HEK293T (cell line): ENCODE data around the gene LIME1.

Source experiments
- CTCF ChIA-PET: fragments of 350-600 bp; formaldehyde crosslinking; extraction: SDS; loops from one replicate; lab custom pipeline; 2021; ENCODE audit warnings: antibody characterized with exemption, inconsistent platforms; lab: Yijun Ruan, JAX
- POLR2A ChIA-PET: fragments of 350-600 bp; formaldehyde crosslinking; extraction: SDS; loops from one replicate; lab custom pipeline; 2020; ENCODE audit warnings: antibody characterized with exemption, inconsistent platforms; lab: Yijun Ruan, JAX
- DNase-seq: peaks from one replicate; pipeline ENCODE4 v3.0.0; 2012; ENCODE audit warnings: mixed read lengths; ENCODE audit errors: extremely low spot score
- ARNT ChIP-seq: fragments of 450-650 bp; IDR thresholded peaks from 2 replicates; pipeline ENCODE4 v1.6.1; 2017; ENCODE audit warnings: mild to moderate bottlenecking
- BHLHE40 ChIP-seq: fragments of 450-650 bp; IDR thresholded peaks from 2 replicates; pipeline ENCODE4 v1.6.1; 2016; ENCODE audit warnings: mild to moderate bottlenecking, moderate library complexity, borderline replicate concordance
- CTBP1 ChIP-seq: fragments of 450-650 bp; IDR thresholded peaks from 2 replicates; pipeline ENCODE4 v1.6.1; 2016; ENCODE audit warnings: borderline replicate concordance
- ELF4 ChIP-seq: fragments of 450-650 bp; IDR thresholded peaks from 2 replicates; pipeline ENCODE4 v1.6.1; 2017; ENCODE audit warnings: antibody characterized with exemption
- FOXA1 ChIP-seq: fragments of 450-650 bp; IDR thresholded peaks from 2 replicates; pipeline ENCODE4 v1.6.1; 2016; ENCODE audit warnings: mild to moderate bottlenecking
- FOXK2 ChIP-seq: fragments of 450-650 bp; IDR thresholded peaks from 2 replicates; pipeline ENCODE4 v1.6.1; 2016; ENCODE audit warnings: mild to moderate bottlenecking
- FOXM1 ChIP-seq: fragments of 450-650 bp; IDR thresholded peaks from 2 replicates; pipeline ENCODE4 v1.6.1; 2017; ENCODE audit warnings: mild to moderate bottlenecking, borderline replicate concordance
- HDGF ChIP-seq: fragments of 450-650 bp; IDR thresholded peaks from 2 replicates; pipeline ENCODE4 v1.6.1; 2017; ENCODE audit warnings: antibody characterized with exemption, borderline replicate concordance
- L3MBTL2 ChIP-seq: fragments of 450-650 bp; conservative IDR thresholded peaks from 2 replicates; pipeline ENCODE4 v1.6.1; 2016; ENCODE audit warnings: mild to moderate bottlenecking
- LEF1 ChIP-seq: fragments of 450-650 bp; IDR thresholded peaks from 2 replicates; pipeline ENCODE4 v1.6.1; 2017; ENCODE audit warnings: mild to moderate bottlenecking, borderline replicate concordance
- NFRKB ChIP-seq: fragments of 450-650 bp; IDR thresholded peaks from 2 replicates; pipeline ENCODE4 v1.6.1; 2016; ENCODE audit warnings: mild to moderate bottlenecking, moderate library complexity
- PKNOX1 ChIP-seq: fragments of 450-650 bp; IDR thresholded peaks from 2 replicates; pipeline ENCODE4 v1.6.1; 2016
- SP1 ChIP-seq: fragments of 450-650 bp; IDR thresholded peaks from 2 replicates; pipeline ENCODE4 v1.6.1; 2017
- SUZ12 ChIP-seq: fragments of 450-650 bp; IDR thresholded peaks from 2 replicates; pipeline ENCODE4 v1.6.1; 2016; ENCODE audit warnings: mild to moderate bottlenecking
- TARDBP ChIP-seq: fragments of 450-650 bp; IDR thresholded peaks from 2 replicates; pipeline ENCODE4 v1.6.1; 2016
- ZNF384 ChIP-seq: fragments of 450-650 bp; IDR thresholded peaks from 2 replicates; pipeline ENCODE4 v1.6.1; 2016

LIME1 gene

DNA sequence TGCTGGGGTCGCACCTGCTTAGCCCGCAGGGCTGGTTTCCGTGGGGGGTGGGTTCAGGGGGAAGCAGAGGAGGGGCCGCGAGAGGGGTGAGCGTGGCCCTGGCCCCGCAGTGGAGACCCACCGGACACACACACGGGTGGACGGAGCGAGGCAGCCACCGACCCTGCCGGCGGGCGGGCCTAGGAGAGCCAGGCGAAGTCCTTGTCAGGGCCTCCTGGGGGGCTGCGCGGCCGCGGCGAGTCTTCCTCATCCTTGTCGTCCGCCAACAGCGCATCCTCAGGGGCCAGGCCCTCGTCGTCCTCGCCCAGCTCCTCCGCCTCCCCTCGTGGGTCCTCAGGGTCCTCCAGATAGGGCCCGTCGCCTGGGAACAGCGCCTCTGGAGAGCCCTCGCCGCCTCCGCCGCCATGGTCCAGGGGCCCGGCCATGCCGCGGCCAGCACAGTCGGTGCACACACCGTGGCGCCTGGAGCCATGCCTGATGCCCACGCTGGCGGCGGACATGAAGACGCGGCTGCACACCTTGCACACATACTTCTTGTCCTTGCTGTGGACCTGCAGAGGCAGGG, 10.4 kb downstream of the LIME1 start:
- CTCF ChIA-PET: no interaction called here
- TF ChIP-seq LEF1 (no peak), FOXM1 (no peak), L3MBTL2 (no peak), ELF4 (no peak), FOXK2 (no peak), TARDBP (no peak), SUZ12 (no peak), HDGF (no peak), ARNT (no peak), NFRKB (no peak), ZNF384 (no peak)
- no peak for DNase-seq
- POLR2A ChIA-PET: no interaction called here

GRCh38 chr20:63747622-63748069, 11.2 kb downstream of the LIME1 start:
- DNase-seq: no peak
- ChIA-PET POLR2A (no interaction called here), CTCF (no interaction called here)
- TF ChIP-seq ZNF384 (no peak), FOXM1 (no peak), NFRKB (no peak), LEF1 (no peak), L3MBTL2 (no peak), FOXA1 (no peak), CTBP1 (no peak), SP1 (no peak), TARDBP (no peak)

DNA sequence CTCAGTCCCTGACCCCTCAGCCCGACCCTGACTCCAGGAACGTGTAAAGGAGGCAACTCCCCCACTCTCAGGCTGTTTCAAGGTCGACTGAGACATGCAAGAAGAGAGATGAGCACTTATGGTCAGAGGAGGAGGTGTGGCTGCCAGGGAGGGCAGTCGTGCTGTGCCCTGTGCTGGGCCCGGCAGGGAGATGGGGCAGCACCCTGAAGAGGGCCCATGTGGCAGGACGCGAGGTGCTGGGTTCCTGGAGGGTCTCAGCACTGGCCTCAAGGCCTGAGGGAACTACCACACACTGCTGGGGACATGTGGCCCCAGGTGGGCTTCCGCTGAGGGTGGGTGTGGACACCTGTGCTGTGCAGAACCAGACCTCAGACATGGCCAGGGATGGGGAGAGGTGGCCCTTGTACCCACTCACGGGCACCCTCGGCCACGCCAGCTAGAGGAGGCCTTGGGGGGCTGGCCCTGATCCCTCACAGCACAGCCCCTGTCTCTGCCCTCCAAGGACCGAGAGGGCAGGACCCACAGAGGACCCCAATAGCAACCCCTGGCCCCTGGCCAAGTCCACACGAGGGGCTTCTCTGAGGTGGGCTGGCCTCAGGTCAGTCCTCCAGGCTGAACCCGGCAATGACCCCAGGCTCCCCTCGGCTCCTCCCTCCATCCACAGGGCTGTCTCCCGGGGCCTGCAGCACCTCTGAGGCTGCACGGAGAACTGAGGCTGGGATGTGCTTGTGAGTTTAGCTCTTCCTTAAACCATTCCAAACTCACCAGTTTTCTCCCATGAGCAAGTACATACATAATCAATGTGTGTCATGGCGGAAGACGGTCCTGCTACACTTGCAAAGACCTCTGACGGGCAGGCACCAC, 11.8 kb downstream of the LIME1 start:
- DNase-seq: no peak
- POLR2A ChIA-PET: no interaction called here
- TF ChIP-seq SP1: no peak
- no peak for TF ChIP-seq HDGF
- no peak for TF ChIP-seq ELF4
- TF ChIP-seq PKNOX1: no peak
- no peak for TF ChIP-seq NFRKB
- no peak for TF ChIP-seq FOXA1
- no peak for TF ChIP-seq LEF1
- TF ChIP-seq CTBP1: no peak
- no peak for TF ChIP-seq FOXM1
- no peak for TF ChIP-seq L3MBTL2
- TF ChIP-seq SUZ12: no peak
- no peak for TF ChIP-seq FOXK2
- no peak for TF ChIP-seq ARNT
- CTCF ChIA-PET: no interaction called here

- ChIA-PET POLR2A (no interaction called here), CTCF (no interaction called here)
- no peak for DNase-seq
- TF ChIP-seq ELF4 (no peak), SP1 (no peak), L3MBTL2 (no peak), BHLHE40 (no peak), TARDBP (no peak), HDGF (no peak), PKNOX1 (no peak), NFRKB (no peak), CTBP1 (no peak), SUZ12 (no peak), FOXM1 (no peak), ZNF384 (no peak), FOXA1 (no peak)
These were observed 12.4 kb downstream of the LIME1 start for GRCh38 chr20:63748934-63749270.

DNA sequence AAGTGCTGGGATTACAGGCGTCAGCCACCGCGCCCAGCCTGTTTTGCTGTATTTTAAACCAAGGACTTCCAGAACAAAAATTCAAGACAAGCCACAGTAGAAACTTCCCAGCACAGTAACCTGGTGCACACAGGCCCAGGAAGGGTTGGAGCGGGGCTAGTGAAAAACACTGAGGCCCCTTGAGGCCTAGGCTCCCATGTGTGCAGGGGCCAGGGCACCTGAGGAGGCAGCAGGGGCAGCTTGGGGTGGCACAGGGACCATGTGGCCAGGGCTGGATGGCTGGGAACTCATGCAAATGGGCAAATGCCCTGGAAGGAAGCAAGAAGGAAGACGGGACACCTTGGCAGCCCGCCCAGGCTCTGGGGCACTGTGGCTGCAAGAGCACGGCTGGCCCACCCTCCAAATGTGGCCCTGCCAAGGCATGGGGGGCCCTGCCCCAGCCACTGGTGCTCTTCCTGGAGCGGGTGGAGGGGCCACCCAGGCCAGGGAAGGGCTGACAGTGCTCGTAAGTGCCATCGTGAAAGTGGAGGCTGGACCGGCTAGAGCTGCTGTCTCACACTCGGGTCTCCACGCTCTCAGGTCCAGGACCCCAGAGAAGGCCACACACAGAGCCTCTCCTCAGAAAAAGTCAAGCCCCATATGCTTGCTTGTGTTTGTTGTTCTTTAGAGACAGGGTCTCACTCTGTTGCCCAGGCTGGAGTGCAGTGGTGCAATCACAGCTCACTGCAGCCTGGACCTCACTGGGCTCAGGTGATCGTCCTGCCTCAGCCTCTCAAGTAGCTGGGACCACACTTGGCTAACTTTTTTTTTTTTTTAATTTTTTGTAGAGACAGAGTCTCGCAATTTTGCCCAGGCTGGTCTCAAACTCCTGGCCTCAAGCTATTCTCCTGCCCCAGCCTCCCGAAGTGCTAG, 13.4 kb downstream of the LIME1 start:
- TF ChIP-seq SUZ12 (no peak), BHLHE40 (no peak), LEF1 (no peak), PKNOX1 (no peak), ELF4 (no peak), CTBP1 (no peak), FOXM1 (no peak)

More for the DNA sequence above, 13.4 kb downstream of the LIME1 start:
- DNase-seq: no peak
- ChIA-PET CTCF (no interaction called here), POLR2A (interaction anchor here (1.9 kb wide), 1 partner anchor 9 kb away, joined by 8 read pairs; no protein-coding TSS in a partner anchor)
